NCI-H187 (cell line): ENCODE results near the gene SUCLG2.

ENCODE experiments used
- DNase-seq, 2 experiments: peaks; one replicate each; lab custom pipeline; 2025; lab: John Stamatoyannopoulos, UW

Gene SUCLG2

DNA sequence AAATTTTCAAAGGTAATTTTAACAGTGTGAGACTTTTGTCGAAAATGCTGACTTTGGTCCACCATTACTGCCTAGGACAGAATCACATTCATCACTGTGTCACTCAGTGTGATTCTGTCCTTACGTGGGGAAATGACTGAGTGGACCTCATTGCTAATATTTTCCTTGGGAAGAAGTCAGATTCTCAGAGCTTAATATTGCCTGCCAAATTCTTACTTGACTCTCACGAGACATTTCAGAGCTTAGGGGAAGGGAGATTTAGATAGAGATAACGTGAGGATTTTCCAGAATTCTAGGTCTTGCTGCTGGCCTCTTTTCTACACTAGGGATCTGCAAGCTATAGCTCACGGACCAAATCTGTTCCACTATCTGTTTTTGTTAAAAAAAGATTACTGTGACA, 270.4 kb downstream of the SUCLG2 start:
- DNase-seq, result no peak

DNA sequence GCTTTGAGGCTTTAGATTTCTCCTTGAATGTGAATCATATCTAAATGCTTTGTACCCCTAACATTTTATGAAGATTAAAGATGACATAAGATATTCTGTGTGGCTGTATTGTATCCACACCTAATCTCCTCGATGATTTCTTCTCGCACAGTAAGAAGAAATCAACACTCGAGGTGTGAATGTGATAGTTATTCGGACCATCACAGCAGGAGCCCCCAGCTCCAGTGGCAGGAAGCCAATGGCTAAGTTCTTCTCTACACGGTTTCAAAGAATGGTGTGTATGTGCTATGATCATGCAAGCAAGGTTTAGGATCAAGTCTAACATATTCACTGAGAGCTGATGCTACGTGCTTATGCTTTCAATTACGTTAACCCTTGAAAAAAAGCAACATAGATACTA, 271.0 kb downstream of the SUCLG2 start:
- DNase-seq, result no peak

DNA sequence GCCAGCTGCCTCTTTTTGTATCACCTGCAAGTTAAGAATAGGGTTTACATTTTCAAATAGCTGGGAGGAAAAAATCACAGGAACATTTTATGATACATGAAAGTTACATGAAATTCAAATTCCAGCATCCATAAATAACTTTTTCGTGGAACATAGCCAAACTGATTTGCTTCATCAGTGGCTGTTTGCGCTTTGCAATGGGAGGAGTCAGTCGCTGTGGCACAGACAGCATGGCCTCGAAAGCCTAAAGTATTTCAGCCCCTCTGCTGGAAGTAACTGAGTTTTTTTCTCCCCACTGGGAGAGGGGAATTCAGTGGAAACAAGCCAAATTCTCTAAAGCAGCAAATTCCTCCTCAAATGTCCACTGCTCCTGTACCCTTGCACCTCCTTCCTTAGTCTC, 271.9 kb downstream of the SUCLG2 start:
- DNase-seq, result no peak

DNA sequence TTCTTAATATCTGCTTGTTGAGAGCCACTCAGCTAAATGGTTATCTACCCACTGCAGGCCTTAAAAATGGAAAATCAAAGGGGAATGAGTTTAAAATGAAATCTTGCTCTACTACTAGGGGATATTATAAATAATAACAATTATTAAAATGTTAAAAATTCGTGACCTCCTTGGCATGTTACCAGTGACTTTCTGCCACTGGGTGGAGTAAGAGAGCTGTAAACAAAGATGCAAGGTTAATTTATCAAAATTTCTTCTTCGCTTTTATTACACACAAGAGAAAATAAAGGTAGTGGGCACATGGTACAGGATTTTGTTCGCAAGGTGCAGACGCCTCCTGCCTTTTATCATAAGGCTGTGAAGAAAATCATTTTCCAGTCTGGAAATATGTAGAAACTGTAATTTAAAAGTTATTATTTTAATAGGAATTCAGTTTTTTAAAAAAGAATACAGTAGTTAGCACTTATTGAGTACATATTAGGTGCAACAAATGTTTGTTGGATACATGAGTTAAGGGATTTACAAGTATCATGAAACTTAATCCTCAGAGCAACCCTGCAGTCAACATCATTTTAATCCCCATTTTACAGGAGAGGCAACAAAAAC, 272.6 kb downstream of the SUCLG2 start:
- no peak for DNase-seq

DNA sequence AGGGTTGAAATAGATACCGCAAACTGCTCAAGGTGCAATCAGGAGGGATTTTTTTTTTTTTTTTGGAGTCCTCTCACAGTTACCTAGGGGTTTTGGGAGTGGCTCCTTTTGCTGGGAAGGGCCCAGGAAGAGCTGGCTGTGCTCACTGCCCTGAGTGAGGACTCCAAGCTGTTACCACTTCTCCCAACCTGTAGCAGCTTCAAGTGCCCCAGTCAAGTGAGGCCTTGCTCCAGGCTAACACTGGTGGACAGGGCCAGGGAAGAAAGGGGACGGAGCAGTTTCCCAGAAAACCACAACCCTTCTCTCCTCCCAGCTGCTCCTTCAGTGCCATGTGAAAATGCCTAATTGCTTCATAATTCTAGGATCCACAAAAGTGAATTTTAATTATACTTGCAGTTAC, 274.3 kb downstream of the SUCLG2 start:
- no peak for DNase-seq

DNA sequence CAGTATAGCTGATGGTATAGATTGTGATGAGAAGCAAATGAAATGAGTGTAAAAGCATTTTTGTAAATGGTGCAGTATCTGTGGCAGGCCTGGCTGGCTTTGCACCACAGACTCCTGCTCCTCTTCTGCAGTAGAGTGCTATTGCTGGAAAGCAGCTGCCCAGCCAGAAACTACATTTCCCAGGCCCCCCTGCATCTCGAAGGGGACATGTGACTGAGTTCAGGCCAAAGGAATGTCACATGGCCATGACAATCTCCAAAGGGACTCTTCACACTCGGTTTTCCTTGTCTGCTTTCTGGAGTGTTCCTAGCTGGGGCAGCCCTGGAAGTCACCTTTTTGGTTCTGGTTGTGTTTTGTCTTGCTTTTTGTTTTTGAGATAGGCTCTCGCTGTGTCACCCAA, 277.1 kb downstream of the SUCLG2 start:
- DNase-seq, result no peak

DNA sequence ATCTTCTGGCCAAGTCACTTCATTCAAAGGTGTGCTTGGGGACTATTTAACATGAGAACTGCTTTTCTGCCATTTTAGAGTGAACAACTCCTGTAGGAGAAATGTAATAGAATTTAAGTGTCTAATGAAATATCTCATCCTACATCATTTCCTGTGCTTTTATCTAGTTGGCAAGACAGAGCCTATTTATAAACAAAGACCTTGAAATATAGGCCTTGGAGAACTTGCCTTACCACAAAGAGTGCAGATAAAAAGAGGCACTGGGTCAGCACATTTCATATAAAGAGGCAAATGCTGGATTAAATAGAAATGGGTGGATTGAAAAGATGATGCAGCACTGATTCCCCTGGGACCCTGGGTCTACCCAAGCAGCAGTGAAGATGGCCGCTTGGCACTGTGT, 278.0 kb downstream of the SUCLG2 start:
- no peak for DNase-seq

DNA sequence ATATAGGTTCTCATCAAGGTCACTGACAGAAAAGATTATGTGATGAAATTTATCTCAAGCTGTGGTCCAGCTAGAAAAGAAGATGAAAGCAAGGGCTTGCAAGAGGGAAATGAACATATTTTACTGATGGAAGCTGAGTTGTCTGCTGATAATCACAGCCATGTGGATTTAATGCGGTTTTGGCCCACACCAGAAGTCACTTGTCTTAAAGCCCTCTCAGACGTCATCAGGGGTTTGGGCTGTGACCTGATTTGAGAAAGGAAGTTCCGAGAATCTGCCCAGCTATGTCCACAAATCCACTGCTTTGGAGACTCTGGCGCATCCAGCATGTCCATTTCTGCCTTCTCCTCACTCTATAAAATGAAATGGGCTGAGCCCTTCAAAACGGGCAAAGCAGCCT, 278.4 kb downstream of the SUCLG2 start:
- DNase-seq, result no peak

DNA sequence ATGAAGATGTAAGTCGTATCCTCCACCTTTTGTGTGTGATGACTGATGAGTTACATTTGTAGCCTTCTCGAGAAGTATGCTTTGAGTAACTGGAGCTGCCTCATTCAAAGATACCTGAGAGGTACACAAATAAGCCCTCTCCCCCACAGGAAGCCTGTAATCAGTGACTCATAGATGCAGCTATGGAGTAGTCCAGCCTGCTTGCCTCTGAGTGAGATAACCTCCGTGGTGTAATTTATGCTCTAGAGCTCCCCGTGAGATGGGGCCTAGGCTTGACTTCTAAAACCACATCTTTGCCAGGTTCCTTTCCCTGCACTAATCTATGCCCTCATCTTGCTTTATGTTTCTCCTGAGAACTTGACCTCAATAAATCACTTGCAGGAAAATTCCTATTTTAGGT, 291.7 kb downstream of the SUCLG2 start:
- no peak for DNase-seq

DNA sequence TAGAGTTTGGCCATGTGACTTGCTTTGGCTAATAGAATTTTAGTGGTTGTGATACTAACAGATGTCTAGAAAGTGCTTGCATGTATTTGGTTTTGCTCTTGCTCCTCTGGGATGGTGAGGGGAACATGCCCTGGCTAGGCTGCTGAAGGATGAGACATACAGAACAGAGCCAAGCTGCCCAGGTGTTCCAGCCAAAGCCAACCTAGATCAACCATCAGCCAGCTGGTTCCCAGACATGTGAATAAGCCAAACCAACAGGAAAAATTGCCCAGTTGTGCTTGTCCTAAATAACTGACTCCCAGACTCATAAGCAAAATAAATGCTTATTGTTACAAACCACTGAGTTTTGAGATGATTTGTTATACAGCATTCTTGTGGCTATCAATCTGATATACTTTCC, 292.6 kb downstream of the SUCLG2 start:
- DNase-seq, result no peak

DNA sequence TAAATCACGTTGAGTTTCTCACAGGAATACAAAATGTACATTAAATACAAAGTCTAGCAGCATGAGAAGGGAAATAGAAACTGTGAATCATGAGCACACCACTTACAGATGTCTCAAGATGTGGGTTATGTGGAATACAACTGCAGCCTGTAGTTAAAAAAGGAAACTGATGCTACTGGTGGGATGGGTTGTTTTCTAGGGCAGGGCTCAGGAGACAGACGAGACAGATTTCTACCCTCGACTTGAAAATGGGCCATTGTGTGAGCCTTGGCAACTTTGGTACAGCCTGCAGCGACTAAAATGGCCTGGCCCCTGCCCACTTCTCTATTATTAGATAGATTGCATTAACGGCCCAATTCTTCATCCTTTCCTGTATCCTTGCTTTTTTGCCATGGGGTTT, 293.1 kb downstream of the SUCLG2 start:
- no peak for DNase-seq

DNA sequence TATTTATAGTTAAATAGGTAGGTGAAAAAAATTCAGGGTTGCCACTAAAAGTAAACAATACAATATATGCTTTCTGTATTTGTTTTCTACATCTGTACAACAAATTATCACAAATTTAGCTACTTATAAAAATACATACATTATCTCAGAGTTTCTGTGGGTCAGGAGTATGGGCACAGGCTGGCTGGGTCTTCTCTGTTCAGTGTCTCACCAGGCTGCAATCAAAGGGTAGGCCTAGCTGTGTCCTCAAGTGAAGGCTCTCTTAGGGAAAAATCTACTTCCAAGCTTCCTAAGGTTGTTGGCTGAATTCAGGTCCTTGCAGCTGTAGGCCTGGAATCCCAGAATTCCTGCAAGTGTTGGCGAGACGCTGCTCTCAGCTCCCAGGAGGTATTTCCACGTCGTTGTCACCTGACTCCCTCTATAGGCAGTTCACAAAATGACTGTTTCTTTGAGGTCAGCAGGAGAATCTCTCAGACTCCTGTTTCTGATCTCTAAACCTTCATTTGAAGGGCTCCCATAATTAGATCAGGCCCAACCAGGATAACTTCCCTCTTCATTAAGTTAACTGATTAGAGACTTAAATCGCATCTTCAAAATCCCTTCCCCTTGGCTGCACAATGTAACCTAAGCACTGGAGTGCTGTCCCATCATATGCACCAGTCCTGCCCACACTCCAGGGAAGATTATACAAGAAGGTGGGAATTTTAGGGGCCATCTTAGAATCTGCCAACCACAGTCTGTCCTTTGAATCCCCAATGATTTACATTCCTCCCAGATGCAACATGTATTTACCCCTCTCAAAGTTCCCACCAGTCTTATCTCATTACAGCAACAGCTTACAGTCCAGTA, 296.6 kb downstream of the SUCLG2 start:
- DNase-seq, result no peak

DNA sequence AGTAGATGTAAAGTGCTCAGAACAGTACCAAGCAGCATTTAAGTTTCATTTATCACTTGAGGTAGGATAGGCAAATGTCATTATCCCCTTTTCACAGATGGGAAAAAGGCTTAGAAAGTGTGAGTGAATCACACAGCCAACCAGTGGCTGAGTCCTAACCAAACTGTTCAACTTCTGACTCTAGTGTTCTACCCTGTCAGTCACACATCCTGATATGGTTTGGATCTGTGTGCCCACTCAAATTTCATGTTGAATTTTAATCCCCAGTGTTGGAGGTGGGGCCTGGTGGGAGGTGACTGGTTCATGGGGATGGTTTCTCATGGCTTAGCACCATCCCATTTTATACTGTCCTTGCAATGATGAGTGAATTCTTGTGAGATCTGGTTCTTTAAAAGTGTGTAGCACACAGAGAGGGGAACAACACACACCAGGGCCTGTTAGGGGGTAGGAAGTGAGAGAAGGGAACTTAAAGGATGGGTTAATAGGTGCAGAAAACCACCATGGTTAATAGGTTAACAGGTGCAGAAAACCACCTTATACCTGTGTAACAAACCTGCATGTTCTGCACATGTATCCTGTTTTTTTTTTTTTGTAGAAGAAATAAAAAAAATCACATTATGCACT, 304.7 kb downstream of the SUCLG2 start:
- no peak for DNase-seq

DNA sequence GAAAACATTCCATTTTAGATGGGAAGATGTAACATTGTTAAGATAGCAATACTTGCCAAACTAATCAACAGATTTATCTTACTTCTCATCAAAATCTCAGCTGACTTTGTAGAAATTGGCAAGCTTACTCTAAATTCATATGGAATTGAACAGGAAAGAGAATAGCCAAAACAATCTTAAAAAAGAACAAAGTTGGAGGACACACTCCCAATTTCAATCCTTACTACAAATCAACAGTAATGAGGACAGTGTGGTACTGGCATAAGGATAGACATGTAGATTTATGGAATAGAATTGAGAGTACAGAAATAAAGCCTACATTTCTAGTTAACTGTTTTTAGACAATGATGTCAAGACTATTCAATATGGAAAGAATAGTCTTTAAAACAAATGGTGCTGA, 308.3 kb downstream of the SUCLG2 start:
- no peak for DNase-seq

DNA sequence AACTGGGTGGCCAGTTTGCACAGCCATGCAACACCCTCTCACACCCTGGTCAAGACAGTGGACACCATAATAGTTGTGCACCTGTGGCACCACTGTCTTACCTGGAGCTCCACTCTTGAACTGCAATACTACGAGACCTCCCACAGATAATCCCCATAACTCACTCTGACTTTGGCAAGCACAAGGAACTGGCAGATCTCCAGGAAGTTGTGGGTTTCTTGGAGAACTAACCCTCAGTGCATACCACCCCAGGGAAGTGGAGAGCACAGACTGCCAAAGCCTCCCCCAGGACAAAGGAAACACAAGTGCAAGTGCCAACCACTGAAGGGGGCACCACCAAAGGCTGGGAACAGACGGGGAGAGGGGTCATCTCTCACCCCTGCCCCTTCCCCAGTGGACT, 318.6 kb downstream of the SUCLG2 start:
- DNase-seq, result no peak

DNA sequence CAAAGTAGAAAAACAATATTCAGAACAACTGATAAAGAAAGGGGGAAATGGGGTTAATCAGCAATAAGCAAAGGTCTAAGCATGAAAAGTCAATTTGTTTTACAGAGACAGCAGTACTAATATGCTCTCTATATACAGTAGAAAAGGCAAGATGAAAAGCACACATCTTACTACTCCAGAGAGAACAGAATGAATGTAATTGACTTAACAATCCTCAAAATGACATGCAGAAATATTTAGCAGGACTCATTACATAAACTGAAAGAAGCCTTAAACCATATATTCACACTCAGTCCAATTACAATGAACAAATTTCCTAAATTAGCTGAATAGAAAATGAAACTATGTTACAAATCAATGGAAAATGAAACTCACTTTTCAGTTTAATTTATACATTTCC, 319.8 kb downstream of the SUCLG2 start:
- no peak for DNase-seq

DNA sequence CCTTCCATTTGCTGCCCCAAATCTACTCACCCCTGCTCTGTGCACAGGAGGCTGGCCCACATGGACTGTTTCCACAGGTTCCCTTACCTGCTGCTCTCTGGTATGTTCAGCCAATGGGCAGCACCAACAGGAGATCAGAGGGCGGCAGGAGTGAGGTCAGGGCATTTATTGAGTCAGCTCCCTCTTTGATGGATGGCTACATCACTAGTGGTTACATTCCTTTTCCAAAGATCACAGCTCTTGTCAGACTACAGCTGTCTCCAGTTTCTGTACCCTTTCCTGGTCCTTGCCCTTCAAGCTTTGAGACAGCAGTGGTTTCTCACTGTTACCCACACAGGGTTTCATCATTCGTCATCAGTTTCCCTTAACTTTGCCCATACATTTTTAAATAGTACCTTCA, 325.1 kb downstream of the SUCLG2 start:
- DNase-seq, result no peak

DNA sequence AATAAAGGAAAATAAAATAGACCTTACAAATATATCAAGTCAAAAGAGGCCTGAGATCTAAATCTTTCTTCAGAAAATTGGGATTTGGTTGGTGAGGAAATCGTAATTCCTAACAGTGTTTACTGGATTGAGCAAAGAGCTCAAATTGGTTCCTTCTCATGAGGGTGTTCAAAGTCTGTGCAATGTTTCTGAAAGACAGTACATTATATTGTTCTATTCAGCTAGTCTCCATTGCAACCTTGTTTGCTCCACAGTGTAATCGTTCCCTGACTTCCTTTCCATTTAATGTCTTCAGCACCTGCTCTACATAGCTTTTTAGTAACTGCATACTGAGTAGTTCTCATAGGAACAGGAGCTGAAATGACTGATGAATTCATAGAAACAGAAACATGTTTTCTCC, 326.8 kb downstream of the SUCLG2 start:
- no peak for DNase-seq

DNA sequence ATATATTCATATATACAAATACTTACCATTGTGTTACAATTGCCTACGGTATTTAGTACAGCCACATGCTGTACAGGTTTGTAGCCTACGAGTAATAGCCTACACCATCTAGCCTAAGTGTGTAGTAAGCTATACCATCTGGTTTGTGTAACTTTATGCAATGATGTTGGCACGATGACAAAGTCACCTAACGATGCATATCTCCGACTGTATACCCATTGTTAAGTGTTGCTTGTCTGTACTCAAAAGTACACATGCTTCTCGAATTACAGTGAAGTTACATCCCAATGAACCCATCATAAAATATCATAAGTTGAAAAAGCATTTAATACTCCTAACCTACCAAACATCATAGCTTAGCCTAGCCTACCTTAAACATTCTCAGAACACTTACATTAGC, 329.2 kb downstream of the SUCLG2 start:
- DNase-seq, result no peak
